Spleen (tissue), 11 donors: ENCODE data around the gene INO80. TPM values are rescaled to one million over a fixed set of nuclear protein-coding genes. Genes with fewer than 3 reads are reported as not detected.

Source experiments
- DNase-seq: peaks from one replicate; pipeline ENCODE4 v3.0.0-alpha.2; 2020
- H3K27ac ChIP-seq, 8 donors: fragments of 200-600 bp; sonication (generic) in 7 of 8; 1 replicate in 4 of 8; 2 replicates in 4 of 8; pipeline versions ENCODE4 v1.5.0 to v1.8.0; 2016 to 2021; ENCODE audit warnings: inconsistent platforms in 4 of 8, mild to moderate bottlenecking in 4 of 8, moderate library complexity in 1 of 8
- H3K27me3 ChIP-seq, 7 donors: fragments of 200-600 bp; sonication (generic) in 6 of 7; replicated peaks in 1 of 7; 1 replicate in 4 of 7; 2 replicates in 3 of 7; pipeline versions ENCODE4 v1.5.0 to v1.8.0; 2016 to 2021; ENCODE audit warnings: inconsistent platforms in 3 of 7, mild to moderate bottlenecking in 1 of 7
- H3K36me3 ChIP-seq, 6 donors: fragments of 200-600 bp; sonication (generic) in 5 of 6; 1 replicate in 4 of 6; 2 replicates in 2 of 6; pipeline versions ENCODE4 v1.5.0 to v1.8.0; 2016 to 2021; ENCODE audit warnings: inconsistent platforms in 2 of 6
- H3K4me1 ChIP-seq, 6 donors: fragments of 200-600 bp; sonication (generic) in 5 of 6; 1 replicate in 3 of 6; 2 replicates in 3 of 6; pipeline versions ENCODE4 v1.5.0 to v1.8.0; 2016 to 2021; ENCODE audit warnings: inconsistent platforms in 3 of 6
- H3K4me3 ChIP-seq, 8 donors: fragments of 200-600 bp; sonication (generic) in 7 of 8; 1 replicate in 4 of 8; 2 replicates in 4 of 8; pipeline versions ENCODE4 v1.5.0 to v1.8.0; 2016 to 2021; ENCODE audit warnings: inconsistent platforms in 4 of 8, mild to moderate bottlenecking in 4 of 8, moderate library complexity in 2 of 8
- H3K9me3 ChIP-seq, 8 donors: fragments of 200-600 bp; sonication (generic) in 7 of 8; 1 replicate in 4 of 8; 2 replicates in 4 of 8; pipeline versions ENCODE4 v1.5.0 to v1.8.0; 2016 to 2021; ENCODE audit warnings: inconsistent platforms in 4 of 8
- POLR2A ChIP-seq, 3 donors: fragments of 450-650 bp; IDR thresholded peaks; one replicate each; pipeline ENCODE4 v1.5.1; 2017; ENCODE audit warnings: antibody characterized with exemption in 3 of 3, mild to moderate bottlenecking in 1 of 3
- POLR2AphosphoS5 ChIP-seq, 3 donors: sonication (generic); formaldehyde crosslinking; IDR thresholded peaks; one replicate each; pipeline ENCODE4 v1.5.1; 2017; ENCODE audit warnings: antibody characterized with exemption in 3 of 3
- WGBS, 5 donors: extraction: QIAGEN DNeasy Blood & Tissue Kit in 3 of 5; methylation state at CpG; one replicate each; pipeline versions ENCODE4 v1.1.5 to v1.1.7; 2013 to 2018; 5-methylcytosine and 5-hydroxymethylcytosine counted together
- intact Hi-C: fragments of 100-400 bp; cut with DNase I; formaldehyde crosslinking; loops from one replicate; pipeline ENCODE4 v1.15.0; 2023; ENCODE audit warnings: low total_unique reads
- polyA plus RNA-seq, 3 donors: library from polyadenylated mRNA; stranded (reverse); fragments of 200-250 nt; gene quantifications; one replicate each; pipeline ENCODE4 v1.2.1, GENCODE V29; 2013
- total RNA-seq, 7 donors: library from RNA; depleted of rRNA in 3 of 7; stranded (reverse); fragments of >200 nt in 3 of 7; fragmentation: NEBNext Ultra II Directional in 4 of 7; extraction: Animal tissue kit (Norgen Biotek cat#: 25700) in 4 of 7; gene quantifications; one replicate each; pipeline versions ENCODE4 v1.1.0 to v1.2.1, GENCODE V29; 2016 to 2021
- TF ChIP-seq, protein P1 (sequence below), 11 experiments: fragments of 200-600 bp in 7 of 11; fragments of 450-650 bp in 4 of 11; sonication (generic) in 4 of 11; IDR thresholded peaks in 8 of 11; conservative IDR thresholded peaks in 3 of 11; 1 replicate in 7 of 11; 2 replicates in 4 of 11; pipeline versions ENCODE4 v1.4.0 to v1.8.0; 2016 to 2021; ENCODE audit warnings: antibody characterized with exemption in 11 of 11, inconsistent platforms in 4 of 11, mild to moderate bottlenecking in 1 of 11
- donor health status: healthy with polysubstance abuse.
- donor health status: DM: no; HTN: no; CAD: no; lungs with moderate emphysema.
- donor health status: DM: no; HTN: no; CAD: no.
- donor health status: Bipolar disorder and iron deficiency.
- donor health status: healthy.
- donor health status: DM: no; HTN: no; CAD: no.
- donor health status: DM: yes; HTN: yes; CAD: no.

INO80 gene
- total and polyA plus RNA-seq, 10 donors: 5.2 to 39.4 (median 25.9) TPM

DNA sequence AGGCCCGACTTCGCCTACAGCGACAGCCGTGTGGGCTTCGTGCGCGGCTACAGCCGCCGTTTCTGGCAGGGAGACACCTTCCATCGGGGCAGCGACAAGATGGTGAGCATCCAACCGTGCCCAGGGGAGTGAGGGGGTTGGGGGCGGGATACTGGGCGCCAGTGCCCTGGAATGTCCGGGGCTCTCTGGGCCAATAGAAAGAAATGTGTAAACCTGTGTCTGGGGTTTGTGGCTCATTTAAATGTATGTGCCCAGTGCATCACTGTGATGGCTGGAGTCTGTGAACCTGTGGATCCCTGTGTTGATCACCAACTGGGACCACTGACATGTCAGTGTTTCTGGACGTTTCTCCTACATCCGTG lies 162.4 kb downstream of the INO80 start:
- Histone ChIP-seq H3K4me3 (peak overlapping the region; percentile 57 to 87 (median 80)), H3K27me3 (peaks cover 0 to 5% (median 0%) of the 10 kb centered on the region in 7 donors), H3K4me1 (peaks cover 8 to 25% (median 17%) of the 10 kb centered on the region in 6 donors), H3K36me3 (no peaks in the 10 kb centered on the region), H3K27ac (peak overlapping the region in 4 of 8 donors; percentile 66 to 82 (median 72)), H3K9me3 (no peaks in the 10 kb centered on the region)
- no peak for TF ChIP-seq POLR2A (IDR thresholded peaks at IDR 0.05)
- TF ChIP-seq POLR2AphosphoS5 (IDR thresholded peaks at IDR 0.05): no peak
- TF ChIP-seq, protein P1, sequence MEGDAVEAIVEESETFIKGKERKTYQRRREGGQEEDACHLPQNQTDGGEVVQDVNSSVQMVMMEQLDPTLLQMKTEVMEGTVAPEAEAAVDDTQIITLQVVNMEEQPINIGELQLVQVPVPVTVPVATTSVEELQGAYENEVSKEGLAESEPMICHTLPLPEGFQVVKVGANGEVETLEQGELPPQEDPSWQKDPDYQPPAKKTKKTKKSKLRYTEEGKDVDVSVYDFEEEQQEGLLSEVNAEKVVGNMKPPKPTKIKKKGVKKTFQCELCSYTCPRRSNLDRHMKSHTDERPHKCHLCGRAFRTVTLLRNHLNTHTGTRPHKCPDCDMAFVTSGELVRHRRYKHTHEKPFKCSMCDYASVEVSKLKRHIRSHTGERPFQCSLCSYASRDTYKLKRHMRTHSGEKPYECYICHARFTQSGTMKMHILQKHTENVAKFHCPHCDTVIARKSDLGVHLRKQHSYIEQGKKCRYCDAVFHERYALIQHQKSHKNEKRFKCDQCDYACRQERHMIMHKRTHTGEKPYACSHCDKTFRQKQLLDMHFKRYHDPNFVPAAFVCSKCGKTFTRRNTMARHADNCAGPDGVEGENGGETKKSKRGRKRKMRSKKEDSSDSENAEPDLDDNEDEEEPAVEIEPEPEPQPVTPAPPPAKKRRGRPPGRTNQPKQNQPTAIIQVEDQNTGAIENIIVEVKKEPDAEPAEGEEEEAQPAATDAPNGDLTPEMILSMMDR (IDR thresholded peaks at IDR 0.05 in 8 of 11, conservative IDR thresholded peaks at IDR 0.05 in 3 of 11): no peak
- WGBS, 5 donors: 6 to 13% (median 11%) methylated on average over 14 to 17 of the region's 17 CpGs
- DNase-seq: peak; percentile 74
- intact Hi-C loops: no loop called here

DNA sequence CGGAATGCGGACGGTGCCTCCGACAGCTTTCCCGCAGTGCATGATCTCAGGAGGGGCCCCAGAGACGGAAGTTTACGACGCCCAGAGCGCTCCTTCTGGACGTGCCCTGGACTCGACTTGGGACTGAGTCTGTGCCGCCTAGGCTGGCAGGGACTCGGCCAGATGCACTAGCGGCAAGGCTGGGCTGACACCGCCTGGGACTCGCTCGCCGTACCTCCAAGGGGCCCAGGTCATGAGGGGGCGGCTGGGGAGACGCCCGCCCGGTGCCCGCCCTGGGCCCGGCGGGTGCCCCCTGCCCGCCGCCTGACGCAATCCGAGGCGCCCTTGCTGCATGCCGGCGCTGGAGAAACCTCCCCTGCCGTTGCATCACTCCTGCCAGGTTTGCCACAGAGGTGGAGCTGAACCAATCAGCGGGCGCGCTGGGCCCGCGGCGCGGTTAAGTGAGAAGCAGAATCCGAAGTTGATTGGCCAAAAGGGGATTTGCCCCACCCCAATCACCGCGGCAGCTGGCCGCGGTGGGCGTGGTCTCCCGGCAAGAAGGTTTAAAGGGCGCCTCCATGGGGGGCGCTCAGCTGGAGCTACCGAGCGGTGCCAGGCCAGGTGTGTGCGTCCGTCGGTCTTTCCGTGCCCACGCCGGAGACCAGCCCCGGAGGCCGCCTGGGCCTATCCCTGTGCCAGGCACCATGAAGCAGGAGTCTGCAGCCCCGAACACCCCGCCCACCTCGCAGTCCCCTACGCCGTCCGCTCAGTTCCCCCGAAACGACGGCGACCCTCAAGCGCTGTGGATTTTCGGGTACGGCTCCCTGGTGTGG lies 163.0 kb downstream of the INO80 start, which contains the start of gene CHAC1:
Gene CHAC1, plus strand, starts transcription at position 571 of the 812 bp plus-strand sequence. Its CDS starts 113 bp downstream, at position 684.
- TF ChIP-seq POLR2AphosphoS5 (IDR thresholded peaks at IDR 0.05) (peak; percentile 77 to 85 (median 81)), POLR2A (IDR thresholded peaks at IDR 0.05) (no peak)
- TF ChIP-seq, protein P1 (IDR thresholded peaks at IDR 0.05 in 8 of 11, conservative IDR thresholded peaks at IDR 0.05 in 3 of 11): peak in 5 of 11 experiments; percentile 13 to 40 (median 24)
- Histone ChIP-seq H3K4me1 (peaks cover 8 to 25% (median 17%) of the 10 kb centered on the region in 6 donors), H3K27me3 (peaks cover 0 to 5% (median 0%) of the 10 kb centered on the region in 7 donors), H3K36me3 (no peaks in the 10 kb centered on the region), H3K27ac (peak within 1 kb of the TSS in 7 of 8 donors; percentile 3 to 82 (median 66)), H3K9me3 (no peaks in the 10 kb centered on the region), H3K4me3 (peak within 1 kb of the TSS; percentile 57 to 87 (median 80))
- 1 to 2% (median 1%) methylated on average over 17 to 72 of the region's 72 CpGs for WGBS, 5 donors
- peak; percentile 98 for DNase-seq
- intact Hi-C loops: no loop called here

DNA sequence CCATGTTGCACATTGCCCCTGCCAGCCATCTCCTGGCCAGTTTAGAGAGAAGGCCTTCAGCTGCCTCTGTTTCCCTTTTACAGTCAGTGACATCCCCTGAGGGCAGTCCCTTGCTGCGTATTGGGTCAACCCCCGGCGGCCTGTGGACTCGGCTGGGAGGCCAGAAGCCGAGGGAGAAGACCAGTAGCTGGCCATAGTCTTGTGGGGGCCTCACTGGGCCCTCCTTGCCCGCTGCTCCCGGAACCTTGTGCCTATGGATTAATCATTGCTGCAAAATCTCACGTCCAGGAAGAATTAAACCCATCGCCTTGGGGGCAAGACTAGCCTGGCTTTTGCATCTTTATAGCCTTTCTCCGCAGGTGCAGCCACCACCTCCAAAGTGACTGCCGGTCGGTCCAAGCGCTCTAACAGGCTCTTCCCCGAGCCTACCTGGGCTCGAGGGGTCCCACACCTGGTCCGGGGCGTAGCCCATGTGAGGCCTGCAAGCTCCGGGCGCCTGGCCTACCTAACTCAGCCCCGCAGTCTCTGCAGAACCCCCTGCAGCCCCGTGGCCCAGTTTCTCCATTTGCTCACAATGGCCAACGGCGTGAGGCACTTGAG lies 163.7 kb downstream of the INO80 start:
- H3K4me1 ChIP-seq: peaks cover 8 to 25% (median 17%) of the 10 kb centered on the region in 6 donors
- intact Hi-C loops: no loop called here

More for the DNA sequence above, 163.7 kb downstream of the INO80 start:
- peaks cover 0 to 5% (median 0%) of the 10 kb centered on the region in 7 donors for H3K27me3 ChIP-seq
- H3K9me3 ChIP-seq: no peaks in the 10 kb centered on the region
- H3K4me3 ChIP-seq: peak overlapping the region; percentile 57 to 87 (median 80)
- H3K36me3 ChIP-seq: no peaks in the 10 kb centered on the region
- DNase-seq: peak; percentile 74
- H3K27ac ChIP-seq: peak overlapping the region in 5 of 8 donors; percentile 40 to 82 (median 71)
- TF ChIP-seq POLR2AphosphoS5 (IDR thresholded peaks at IDR 0.05) (no peak), POLR2A (IDR thresholded peaks at IDR 0.05) (no peak)
- TF ChIP-seq, protein P1 (IDR thresholded peaks at IDR 0.05 in 8 of 11, conservative IDR thresholded peaks at IDR 0.05 in 3 of 11): no peak
- 55 to 63% (median 59%) methylated on average over 21 to 23 of the region's 23 CpGs for whole genome bisulfite sequencing, 5 donors
